ENCODE measurements around the gene ARR3.
"Not testable (repeated sequence)": the region's sequence is repeated elsewhere in the genome, so short reads cannot be mapped to it uniquely, and the experiment has no call there.

Gene ARR3

DNA sequence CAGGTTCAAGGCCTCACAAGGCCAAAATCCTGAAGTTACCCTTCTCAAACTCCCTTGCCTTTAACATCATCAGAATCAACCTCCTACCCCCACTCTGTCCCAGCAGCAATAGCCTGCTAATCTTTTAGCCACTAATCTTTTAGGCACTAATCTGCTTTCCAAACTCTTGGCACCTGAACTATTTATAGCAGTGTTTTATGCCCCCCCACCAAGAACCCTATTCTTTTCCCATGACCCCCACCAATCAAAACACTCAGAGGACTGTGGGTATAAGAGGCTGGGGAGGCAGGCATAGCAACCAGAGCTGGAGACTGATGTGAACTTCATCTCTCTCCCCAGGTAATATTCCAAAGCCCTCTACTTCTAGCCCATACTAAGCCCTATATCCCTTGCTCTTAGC is at the start of gene ARR3:
ARR3 (plus strand) TSS at position 301 of the 400 bp plus-strand sequence. CDS start 1,052 bp downstream, outside the sequence.
- no peak for DNase-seq

DNA sequence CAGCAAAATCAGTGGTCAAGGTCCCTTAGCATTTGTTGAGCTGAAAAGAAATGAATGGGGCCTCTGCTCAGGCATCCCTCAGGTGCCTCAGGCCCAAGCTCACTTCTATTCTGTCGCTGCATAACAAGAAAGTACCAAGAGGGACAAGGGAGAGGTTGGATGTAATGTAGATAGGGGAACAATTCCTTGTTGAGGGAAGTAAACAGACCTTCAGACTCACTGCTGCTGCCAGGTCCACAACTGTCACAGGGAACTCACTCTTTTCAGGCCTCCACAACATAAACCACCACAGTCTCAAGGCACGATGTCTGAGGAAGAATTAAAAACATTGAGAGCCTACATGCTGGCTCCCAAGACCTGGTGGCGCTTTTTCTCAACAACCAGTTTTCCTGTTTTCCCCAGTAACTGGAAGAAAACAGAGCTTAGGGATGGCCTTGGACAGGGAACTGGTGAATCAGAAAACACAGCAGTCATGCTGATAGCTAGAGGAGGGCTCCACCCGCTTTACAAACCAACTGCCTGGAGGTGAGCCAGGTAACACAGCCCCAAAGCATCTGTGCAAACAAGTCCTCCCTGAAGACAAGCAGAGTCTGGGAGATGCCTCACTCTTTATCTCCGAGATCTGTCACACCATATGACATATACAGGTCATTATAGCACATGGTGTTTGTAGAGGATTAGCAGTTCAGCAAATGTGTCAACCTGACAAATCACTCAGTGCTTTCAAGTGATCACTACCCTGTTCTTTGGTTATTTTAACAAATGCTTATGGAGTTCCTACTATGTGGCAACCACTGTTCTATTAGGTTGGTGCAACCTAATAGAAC is 48.0 kb upstream of the ARR3 start:
- DNase-seq, result no peak

DNA sequence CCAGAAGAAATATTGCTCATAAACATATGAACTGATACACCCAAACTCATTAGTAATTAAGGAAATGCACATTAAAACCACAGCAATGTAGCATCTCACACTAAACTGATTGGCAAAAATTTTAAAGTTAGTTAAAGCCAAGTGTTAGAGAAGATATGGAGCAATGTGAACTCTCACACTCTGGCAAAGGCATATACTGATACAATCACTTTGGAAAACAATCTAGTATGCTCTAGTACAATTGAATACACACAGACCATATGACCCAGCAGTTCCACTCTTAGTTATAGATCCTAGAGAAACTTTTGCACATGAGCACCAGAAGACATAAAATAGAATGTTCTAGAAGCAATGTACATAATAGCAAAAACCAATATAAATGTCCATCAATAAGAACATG is 42.1 kb upstream of the ARR3 start:
- no peak for DNase-seq

DNA sequence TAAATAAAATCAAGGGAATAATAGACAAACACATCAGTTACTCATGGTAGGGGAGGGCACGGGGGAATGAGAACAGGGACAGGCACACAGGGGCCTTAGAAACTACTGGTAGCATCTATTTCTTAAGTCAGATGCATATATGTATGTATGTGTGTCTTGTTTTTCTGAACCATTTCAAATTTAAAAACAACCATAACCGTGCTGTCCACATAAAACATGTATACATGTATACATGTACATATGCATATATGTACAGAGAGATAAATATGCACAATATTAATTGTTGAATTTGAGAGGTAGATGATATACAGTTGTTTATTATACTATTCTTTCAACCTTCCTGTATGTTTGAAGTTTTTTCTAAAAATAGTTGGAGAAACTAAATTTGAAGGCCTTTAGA is 41.4 kb upstream of the ARR3 start:
- no peak for DNase-seq

DNA sequence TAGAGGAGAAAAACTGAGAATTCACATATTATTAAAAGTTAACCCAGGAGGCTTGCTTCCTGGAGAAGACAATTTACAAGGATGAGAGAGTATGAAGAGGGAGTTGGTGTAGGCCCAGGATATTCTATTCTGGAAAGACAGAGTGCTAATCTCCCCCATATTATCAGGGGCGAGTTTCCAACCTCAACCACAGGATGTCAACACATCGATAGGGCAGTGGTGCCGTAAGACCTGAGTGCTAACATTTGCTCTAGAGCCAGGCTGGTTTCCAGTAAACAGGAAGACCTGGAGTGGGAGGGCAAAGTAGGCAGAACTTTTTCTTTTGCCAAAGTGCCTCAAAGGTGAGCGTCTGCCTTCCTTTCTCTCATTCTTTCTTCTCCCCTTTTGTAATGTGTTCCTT is 36.5 kb upstream of the ARR3 start:
- DNase-seq, result no peak

DNA sequence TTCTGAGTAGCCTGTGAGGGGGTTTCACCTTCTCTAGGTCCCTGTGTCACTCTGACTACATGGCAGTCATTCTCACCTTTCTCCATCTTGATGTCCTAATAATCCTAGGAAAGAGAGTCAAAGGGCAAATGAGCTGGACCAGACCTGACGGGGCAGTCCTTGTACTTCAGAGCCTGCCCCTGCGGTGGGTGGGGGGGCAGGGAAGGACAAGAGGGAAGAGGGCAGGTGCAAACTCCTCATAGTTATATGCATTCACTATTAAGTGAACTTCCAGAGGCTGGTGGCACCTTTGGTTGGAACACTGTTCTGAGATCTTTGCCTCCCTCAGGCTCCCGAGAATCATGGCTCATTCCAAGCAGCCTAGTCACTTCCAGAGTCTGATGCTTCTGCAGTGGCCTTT is 33.8 kb upstream of the ARR3 start, which contains the start of gene AWAT1:
AWAT1 (plus strand) TSS at position 301 of the 400 bp plus-strand sequence; CDS start at position 342, 41 bp downstream.
- DNase-seq, result no peak

DNA sequence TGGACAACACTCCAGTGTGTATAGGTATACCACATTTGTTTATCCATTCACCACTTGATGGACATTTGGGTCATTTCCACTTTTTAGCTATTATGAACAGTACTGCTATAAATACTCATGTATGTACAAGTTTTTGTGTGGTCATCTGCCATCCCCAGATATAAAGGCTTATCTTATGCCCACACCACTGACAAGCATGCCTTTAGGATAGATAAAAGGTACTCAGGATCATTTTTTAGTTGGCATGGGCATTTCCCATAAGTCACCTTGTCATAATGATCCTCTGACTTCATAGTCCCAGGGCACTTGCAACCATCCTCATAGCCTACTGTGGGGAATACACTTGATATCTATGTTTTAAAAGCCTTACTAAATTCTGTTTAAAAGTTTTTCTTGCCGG is 27.4 kb upstream of the ARR3 start:
- DNase-seq, result no peak

DNA sequence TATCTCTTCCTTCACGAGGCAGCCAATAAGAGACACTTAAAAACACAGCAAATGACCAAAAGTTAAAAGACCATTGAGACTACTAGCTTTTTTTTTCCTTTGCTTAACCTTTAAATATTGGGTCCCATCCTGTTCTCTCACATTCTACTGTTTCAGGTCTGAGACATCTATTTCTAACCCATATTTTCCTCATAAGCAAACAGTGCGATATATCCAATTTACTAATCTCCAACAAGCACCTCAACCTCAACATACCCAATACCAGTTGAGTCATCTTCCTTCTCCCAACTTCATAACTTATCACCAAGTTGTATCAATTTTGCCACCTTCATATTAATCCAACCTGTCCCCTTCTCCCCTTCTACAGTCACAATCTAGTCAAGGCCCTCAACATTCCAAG is 26.6 kb upstream of the ARR3 start:
- no peak for DNase-seq

DNA sequence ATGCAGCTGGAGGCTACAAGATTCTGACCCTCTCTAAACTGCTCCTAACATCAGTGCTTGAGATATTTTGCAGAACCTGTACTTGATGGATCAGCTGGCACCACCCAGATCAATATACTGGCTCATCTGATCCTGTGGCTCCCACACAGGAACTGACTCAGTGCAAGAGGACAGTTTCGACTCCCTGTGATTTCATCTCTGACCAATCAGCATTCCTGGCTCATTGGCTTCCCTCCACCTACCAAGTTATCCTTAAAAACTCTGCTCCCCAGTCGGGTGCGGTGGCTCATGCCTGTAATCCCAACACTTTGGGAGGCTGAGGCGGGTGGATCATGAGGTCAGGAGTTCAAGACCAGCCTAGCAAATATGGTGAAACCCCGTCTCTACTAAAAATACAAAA is 24.5 kb upstream of the ARR3 start:
- DNase-seq, result not testable (repeated sequence)

DNA sequence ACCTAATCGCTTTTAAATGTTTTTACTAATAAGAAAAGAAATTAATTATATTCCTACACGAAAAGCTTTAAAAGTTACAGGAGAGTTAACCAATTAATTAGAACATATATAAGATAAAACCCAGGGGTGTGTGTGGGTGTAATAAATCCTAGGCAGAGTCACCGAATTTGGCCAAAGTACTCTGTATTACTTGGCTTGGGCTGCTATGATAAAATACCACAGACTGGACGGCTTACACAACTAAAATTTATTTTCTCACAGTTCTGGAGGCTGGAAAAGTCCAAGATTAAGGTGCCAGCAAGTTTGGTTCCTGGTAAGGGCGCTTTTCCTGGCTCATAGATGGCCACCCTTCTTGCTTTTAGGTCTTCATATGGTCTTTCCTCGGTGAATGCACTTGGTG is 23.3 kb upstream of the ARR3 start:
- no peak for DNase-seq

DNA sequence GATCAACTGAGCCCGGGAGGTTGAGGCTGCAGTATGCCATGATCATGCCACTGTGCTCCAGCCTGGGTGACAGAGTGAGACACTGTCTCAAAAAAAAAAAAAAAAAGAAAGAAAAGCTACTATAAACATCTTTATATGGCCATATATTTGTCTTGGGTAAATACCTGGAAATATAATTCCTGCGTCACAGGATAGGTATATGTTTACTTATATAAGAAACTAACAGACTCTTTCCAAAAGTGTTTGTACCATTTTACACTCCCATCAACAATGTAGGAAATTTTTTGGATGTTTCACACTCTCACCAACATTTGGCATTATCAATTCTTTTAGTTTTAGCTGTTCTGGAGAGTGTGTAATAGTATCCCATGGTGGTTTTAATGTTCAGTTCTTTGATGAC is 20.9 kb upstream of the ARR3 start:
- DNase-seq, result no peak

DNA sequence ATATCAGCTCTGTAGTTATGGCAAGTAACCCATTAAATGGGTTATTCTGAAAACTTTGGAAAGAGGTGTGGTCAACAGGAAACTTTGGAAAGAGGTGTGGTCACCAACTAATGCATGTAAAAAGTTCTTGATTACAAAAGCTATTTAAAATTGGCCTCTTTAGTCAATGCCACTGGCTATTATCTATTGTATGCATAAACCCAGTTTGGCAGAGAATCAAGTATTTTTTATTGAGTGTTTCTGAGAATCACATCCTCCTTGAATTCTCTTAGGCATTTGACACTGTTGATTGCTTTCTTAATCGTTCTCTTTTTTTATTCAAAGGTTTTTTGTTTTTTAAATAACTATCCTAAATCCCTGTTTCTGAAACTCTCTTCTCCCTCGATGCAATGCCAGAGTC is 15.6 kb upstream of the ARR3 start:
- no peak for DNase-seq

DNA sequence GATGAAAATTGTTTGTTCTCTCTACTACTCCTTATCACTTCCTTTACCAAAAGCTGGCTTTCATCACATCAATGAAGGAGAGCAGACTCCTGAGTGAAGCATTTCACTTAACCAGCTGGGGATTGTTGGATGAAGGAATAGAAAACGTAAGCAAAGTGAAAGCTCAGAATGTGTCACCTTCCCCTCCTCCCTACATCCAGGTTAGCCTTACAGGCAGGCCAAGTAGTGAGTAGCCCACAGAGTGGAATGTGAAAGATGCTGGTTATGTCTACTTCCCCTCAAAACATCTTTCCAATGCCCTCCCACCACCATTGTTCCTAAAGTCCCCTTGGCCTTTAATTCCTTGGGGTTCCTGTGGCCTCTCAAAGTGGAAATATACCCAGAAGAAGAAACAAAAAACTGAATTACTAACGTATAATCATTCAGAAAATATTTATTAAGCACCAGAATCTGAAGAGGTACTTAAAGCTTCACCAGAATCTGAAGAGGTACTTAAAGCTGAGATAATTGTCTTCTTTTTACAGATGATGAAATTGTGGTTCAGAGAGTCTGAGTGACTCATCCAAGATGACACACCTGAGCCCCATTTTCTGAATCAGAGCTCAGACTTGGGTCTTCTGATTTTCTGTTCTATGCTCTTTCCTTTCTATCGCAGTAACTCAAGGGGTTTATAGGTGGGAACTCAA is 14.6 kb upstream of the ARR3 start:
- peak; percentile 20 for DNase-seq

DNA sequence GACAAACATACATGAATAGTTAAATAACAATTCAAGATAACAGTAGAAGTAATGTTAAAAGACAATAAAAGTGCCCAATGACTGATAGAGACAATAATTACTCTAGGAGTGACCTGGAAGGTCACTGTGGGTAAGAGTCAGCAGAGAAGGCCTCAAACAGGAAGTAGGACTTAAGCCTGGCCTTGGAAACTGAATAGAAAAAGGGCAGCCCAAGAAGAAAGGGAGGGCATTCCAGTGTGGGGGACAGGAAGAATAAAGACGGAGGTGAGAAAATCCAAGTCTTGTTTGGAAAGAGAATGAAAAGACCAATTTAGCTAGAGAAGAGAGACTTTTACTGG is 14.1 kb upstream of the ARR3 start:
- no peak for DNase-seq

DNA sequence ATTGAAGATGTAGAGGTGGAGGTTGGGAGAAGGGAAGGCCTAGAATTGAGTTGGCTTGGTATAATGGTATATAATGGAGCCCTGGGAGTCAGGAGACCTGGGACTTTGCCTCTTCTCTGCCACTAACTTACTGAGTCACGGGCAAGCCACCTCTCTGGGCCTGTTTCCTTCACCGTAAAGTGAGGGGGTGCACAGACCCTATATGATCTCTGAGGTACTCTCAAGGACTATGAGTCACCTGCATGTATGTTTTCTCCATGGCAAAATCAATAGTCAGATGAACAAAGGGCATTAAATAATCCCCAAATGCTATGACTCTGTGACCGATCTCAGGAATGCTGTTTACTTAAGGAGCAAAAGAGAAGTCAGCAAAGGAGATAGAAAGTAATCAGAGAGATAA is 13.2 kb upstream of the ARR3 start:
- DNase-seq, result no peak

DNA sequence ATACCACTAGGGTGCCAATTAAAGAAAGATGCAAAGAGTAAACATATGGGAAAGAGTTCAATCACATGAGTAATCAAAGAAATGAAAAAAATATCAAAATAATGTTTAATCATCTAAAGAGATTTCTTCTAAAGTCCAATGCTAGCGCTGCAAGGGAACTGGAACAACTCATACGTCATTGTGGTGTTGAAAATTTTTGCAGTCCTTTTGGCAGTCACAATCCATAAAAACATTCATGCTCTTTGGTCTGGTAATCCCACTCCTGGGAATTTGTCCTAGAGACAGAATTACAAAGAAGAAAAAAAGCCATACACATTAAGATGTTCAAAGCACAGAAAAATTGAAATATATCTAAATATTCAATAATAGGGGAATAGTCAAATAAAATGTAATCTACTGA is 12.7 kb upstream of the ARR3 start:
- no peak for DNase-seq

DNA sequence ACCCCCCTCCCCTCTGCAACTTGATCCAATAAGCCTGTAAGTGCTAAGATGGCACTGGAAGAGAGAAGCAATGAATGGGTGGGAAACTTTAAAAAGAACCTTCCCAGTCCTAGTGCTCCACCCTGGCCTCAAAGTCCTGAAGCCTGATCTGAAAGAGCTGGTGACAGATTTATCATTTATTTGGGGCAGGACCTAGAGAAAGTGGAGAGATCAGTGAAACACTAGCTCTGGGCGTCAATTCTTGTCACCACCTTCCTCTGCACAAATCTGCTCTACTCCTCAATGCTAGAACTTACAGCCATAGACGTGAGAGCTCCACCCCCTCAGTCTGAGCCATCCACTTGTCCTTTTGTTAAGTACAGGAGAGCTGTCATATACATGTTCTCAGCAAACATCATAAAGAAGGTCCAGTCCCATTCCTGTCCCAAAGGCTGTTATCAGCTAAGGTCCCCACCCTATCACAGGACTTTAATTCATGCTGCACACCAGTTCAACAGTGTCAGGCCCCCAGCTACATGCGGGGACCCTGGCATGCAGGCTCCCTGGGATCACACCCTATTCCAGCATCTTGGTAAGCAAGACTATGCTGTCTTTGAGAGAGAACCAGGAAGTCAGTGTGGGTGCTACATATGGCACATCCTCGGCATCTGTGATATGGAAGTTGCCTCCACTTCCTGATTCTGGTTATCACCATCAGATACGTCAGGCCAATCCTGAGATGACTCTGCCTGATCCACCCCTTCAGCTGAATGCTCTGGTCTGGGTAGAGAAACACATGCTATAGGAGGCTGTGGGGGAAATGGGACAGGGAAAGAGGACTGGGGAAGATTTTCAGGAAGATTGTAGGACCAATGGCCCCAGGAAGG is 10.5 kb upstream of the ARR3 start:
- no peak for DNase-seq

DNA sequence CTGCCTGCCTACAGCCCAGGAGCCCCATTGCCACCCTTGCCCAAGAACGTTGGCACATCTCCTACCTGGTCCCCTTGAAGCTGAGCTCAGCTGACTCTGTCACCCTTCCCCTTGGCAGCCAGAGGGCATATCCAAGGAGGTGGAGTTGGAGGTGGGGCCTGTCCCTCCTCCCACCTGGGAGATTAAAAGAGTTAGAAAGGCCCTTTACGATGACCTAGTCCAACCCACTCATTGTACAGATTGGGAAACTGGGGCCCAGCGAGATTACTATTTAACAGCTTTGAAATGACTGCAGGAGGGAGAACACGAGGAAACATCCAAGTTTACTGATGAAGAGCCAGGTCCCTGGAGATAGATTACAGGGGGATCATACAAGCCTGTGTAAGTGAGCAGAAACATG is 8.0 kb upstream of the ARR3 start, which contains the start of gene P2RY4:
P2RY4 (minus strand) TSS at position 101 of the 400 bp plus-strand sequence. CDS start 580 bp downstream, outside the sequence.
- DNase-seq, result no peak

DNA sequence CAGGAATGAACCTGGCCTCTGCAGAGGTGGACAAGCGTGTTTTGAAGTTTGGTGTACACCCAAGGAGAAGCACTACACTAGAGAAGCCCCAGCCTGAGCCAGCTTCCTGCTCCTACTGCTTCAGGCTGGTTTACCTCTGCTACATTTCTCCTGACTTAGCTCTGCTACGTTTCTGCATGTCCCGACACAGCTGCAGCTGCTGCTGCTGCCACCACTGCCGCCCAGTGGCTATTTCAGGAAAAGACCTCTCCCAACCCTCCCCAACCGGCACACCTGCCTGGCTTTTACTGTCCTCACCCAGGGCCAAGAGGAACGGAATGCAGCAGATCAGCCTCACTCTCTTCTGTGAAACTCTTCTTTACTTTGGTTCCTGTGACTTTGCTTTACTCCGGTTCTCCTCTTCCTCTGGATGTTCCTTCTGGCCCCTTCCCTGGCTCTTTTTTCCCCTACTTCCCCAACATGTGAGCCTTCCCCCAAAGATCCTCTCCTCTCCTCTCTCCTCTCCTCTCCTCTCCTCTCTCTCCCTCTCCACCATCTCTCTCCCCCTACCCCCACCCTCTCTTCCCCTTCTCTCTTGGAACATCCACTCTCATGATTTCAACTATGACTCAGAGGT is 5.1 kb upstream of the ARR3 start:
- peak; percentile 60 for DNase-seq

DNA sequence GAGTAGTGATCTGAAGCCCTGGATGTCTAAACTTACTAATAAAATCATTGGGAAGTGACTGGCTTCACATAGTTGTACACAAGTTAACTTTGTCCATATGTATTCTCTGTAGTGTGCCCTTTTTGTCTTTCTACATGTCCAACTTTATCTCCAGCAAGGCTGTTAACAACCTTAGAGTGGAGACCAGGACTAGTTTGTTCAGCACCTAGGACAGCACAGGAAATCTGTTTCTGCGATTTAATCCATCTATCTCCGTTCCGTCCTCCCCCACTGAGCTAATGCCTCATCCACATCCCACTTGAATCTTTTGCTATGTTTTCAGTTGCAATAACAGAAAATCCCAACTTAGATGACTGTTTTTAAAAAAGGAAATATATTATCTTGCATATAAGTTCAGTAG is 3.4 kb upstream of the ARR3 start:
- DNase-seq, result no peak

DNA sequence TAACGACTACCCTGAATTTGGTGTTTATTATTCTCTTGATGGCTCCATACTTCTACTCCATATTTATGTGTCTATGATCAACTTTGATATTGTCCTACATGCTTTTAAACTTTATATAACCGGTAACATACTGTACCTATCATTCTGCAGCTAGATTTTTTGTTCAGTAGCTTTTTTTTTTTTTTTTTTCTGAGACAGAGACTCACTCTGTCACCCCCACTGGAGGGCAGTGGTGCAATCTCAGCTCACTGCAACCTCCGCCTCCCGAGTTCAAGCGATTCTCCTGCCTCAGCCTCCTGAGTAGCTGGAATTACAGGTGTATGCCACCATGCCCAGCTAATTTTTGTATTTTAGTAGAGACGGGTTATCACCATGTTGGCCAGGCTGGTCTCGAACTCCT is 5.9 kb downstream of the ARR3 start:
- DNase-seq, result not testable (repeated sequence)

DNA sequence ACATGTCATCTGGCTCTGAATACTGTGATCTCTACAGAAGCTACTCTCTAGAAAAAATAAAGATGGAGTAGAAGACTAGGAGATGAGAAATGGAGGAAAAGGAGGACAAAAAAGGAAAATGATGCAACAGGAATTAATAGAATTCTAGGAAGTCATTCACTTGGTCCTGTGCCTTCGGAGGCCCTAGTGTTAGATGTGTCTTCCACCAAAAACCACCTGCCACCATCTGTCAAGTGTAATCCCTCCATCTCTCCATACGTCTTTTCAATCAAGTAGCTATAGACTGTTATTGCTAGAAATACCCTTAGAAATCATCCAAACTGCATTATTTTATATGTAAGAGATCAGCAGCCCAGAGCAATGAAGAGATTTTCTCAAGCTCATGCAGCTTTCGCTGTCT is 10.9 kb downstream of the ARR3 start:
- no peak for DNase-seq

DNA sequence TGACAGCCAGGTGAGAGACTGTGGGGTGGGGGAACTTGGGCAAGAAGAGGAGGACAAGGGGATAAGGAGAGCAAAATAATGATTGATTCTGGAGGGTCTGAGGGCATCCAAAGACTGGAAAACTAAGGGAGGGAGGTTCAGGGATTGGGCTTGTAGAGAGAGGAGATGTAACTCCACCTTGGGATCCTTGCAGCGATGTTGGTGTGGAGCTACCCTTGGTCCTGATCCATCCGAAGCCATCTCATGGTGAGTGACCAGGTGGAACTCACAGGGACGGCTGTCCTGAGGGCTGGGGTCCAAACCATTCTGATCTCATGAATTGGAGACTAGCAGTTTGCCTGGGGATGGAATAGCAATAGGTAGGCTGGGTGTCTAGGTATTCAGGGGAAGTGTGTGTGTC is 12.4 kb downstream of the ARR3 start:
- no peak for DNase-seq
